GM21825 (cell line): ENCODE results near the gene SH3RF1.

Source experiments
- ATAC-seq: cut with Tn5 transposase; IDR thresholded peaks from one replicate; pipeline ENCODE4 v1.9.1; 2021; ENCODE audit warnings: mild to moderate bottlenecking, moderate library complexity; ENCODE audit not compliant: unreplicated experiment

The SH3RF1 gene

GRCh38 chr4:169252339-169253112, 18.2 kb downstream of the SH3RF1 start:
- ATAC-seq = peak; percentile 69

DNA sequence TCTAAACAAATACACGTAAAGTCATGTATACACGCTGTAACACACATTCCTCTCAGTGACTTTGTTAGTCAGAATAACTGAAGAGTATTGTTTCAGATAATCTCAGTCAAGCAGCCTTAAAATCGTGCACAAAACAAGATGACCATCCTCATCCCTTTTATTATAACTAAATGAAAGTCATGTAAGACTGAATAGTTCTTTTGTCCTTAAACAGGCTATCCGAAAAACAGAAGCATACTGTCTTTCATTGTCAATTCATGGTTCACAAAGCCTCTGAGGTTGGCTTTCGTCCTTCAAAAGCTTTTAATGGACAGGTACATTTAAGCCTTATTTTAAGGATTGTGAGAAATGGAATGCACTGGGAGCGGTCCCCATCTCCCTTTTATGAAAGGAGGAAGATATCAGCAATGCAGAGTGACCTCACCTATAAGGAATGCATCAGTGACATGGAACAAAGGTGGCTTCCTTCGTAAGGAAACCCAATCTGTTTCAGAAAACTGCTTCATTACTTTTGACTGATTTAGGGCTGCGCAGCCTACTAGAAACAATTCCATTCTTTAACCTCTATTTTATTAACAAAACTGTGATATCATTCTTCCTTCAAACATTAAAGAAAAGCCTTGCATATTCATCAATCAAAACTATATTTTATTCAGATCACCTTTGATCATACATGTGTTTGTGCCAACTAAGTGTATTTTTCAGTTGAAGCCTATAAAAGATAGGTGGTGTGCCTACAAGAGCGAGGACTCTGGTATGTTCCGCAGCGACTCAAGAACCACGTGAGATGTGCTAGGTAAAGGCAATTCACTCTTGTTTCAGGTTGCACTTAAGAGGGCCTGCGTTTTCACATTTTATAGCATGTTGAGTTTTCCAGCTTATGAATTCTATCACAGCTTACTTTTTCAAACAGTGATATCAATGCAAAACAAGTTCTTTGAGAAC, 19.2 kb downstream of the SH3RF1 start:
- ATAC-seq = no peak

DNA sequence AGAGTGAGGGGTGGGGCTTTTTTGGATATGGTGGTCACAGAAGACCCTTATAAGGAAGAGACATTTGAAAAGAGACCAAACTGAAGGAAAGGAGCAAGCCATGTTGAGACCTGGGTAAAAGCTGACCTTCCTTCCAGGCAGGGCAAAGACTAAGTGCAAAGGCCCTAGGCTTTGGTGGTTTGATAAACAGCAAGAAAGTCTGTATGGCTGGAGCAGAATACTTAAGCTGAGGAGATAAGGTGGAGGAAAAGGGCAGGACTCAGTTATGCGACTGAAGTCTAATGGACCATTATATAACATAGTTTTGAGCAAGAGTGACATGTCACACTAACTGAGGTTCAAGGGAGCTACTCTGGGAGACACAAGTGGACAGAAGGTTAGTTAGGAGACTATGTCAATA, 20.0 kb downstream of the SH3RF1 start:
- ATAC-seq = no peak

- ATAC-seq = no peak
Measured at GRCh38 chr4:169249999-169250398, 20.8 kb downstream of the SH3RF1 start.

- ATAC-seq = peak; percentile 57
Measured at GRCh38 chr4:169249214-169249973, 21.4 kb downstream of the SH3RF1 start.

GRCh38 chr4:169248645-169249044, 22.1 kb downstream of the SH3RF1 start:
- ATAC-seq = no peak

DNA sequence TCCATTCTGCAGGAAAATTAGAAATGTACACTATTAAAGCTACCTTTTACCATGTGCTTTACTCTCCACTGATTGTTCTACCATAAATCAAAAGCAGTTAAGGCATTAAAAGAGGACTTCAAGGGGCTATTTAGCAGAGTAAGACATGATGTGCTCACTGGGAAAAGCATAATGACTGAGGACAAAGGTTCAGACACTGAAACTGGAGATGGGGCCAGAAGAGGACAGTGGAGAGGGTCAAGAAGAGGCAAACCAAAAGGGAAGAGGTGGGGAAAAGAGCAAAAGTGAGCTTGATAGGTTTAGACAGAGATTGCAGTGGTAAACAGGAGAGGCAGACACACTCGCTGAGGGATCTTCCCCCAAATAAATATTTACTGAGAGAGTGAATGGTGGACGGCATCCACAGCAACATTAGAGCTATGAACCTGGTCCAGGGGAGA, 23.8 kb downstream of the SH3RF1 start:
- no peak for ATAC-seq

- ATAC-seq = no peak
Measured at GRCh38 chr4:169246279-169246678, 24.5 kb downstream of the SH3RF1 start.

DNA sequence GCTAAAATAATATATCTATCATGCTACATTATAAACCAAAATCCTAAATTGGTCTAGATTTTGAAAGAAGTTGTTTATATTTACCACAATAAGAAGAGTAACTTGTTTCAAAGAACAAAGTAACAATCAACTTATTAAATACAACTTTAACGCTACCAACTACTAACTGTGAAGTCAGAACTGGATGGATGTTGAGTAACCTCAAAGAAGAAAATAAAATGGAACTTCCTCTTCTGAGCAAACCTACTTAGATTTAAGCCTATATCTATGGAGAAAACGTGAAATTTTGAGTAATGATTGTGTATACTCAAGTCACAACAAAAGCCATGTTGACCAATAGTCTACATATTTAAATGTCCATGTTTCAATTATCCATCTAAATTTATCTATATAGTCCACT, 25.7 kb downstream of the SH3RF1 start:
- ATAC-seq = no peak

GRCh38 chr4:169243825-169244609, 26.7 kb downstream of the SH3RF1 start:
- no peak for ATAC-seq

GRCh38 chr4:169241464-169241863, 29.3 kb downstream of the SH3RF1 start:
- no peak for ATAC-seq

GRCh38 chr4:169239221-169239905, 31.4 kb downstream of the SH3RF1 start:
- no peak for ATAC-seq

GRCh38 chr4:169238445-169238844, 32.3 kb downstream of the SH3RF1 start:
- ATAC-seq = no peak

DNA sequence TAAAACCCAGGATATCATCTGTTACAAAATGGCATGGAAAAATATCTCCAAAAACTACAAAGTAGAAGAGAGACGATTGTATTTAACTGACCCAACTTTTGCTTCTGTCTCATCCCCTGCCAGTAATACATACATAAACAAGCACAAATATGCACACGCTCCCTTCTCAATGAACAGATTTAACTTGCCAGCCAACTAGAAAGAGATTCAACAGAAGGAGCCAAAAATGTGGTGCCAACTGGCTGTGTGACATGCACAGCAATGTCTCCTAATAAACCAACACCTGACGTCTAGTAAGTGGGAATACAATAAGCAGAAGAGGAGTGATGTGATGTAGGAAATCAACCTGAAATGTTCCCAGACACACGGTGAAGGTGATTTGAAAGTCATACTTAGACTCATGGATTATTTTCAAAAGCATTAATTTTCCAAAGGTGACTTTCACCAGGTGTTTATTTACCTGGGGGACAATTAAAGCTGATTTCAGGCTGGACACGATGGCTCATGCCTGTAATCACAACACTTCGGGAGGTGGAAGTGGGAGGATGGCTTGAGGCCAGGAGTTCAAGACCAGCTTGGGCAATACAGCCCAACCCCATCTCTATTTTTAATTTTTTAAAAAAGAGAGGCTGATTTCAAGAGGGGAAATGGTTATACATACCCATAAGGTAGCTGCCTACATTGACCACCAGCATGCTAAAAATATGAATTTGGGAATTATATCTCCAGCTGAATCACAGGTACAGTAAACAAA, 33.7 kb downstream of the SH3RF1 start:
- no peak for ATAC-seq

- ATAC-seq = no peak
Measured at GRCh38 chr4:169236078-169236477, 34.7 kb downstream of the SH3RF1 start.

GRCh38 chr4:169234137-169234855, 36.5 kb downstream of the SH3RF1 start:
- ATAC-seq = no peak

DNA sequence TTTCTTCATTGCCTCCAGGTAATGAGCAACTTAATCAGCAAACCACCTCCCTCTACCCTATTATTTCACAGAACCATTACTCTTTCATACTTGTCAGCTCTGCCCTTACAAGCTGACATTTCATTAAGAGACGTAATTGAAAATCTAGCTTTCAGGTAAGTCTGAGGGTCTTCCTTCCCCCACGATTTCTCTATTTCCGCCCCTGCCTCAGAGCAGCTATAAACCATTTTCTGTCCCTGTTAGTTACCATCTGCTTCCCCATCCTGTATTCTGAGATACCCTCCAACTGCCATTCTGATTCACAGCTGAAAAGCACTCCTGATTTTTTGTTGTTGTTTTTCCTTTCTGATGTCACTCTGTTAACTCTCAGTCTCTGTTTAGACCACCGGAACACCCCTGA, 37.1 kb downstream of the SH3RF1 start:
- ATAC-seq = no peak

- ATAC-seq = no peak
Measured at GRCh38 chr4:169231647-169232262, 39.0 kb downstream of the SH3RF1 start.
